GM12878 (cell line): ENCODE measurements around the gene SH2B3. TPM values are rescaled to one million over a fixed set of nuclear protein-coding genes. Genes with fewer than 3 reads are reported as not detected.

Experiments used
- BRCA1 ChIP-seq: IDR thresholded peaks from 2 replicates; pipeline ENCODE4 v1.6.1; 2011; ENCODE audit warnings: low read depth, low read length, improper control_type of control experiment
- ETV6 ChIP-seq, 2 experiments: fragments of 450-650 bp in 1 of 2; IDR thresholded peaks in 1 of 2; conservative IDR thresholded peaks in 1 of 2; 2 replicates each; pipeline ENCODE4 v1.6.1; 2014; ENCODE audit warnings: antibody characterized with exemption in 1 of 2, borderline replicate concordance in 1 of 2, low read depth in 1 of 2, mild to moderate bottlenecking in 1 of 2, moderate library complexity in 1 of 2
- FOXM1 ChIP-seq: IDR thresholded peaks from 2 replicates; pipeline ENCODE4 v1.6.1; 2012; ENCODE audit warnings: low read depth, mild to moderate bottlenecking, inconsistent platforms, low read length, moderate library complexity
- KDM1A ChIP-seq: fragments of 200-600 bp; sonication (generic); IDR thresholded peaks from 2 replicates; pipeline ENCODE4 v1.6.1; 2016; ENCODE audit warnings: borderline replicate concordance
- MTA2 ChIP-seq: fragments of 450-650 bp; IDR thresholded peaks from 2 replicates; pipeline ENCODE4 v1.6.1; 2016; ENCODE audit warnings: low read depth, mild to moderate bottlenecking, moderate library complexity
- NR2F1 ChIP-seq: fragments of 450-650 bp; conservative IDR thresholded peaks from 2 replicates; pipeline ENCODE4 v1.6.1; 2017; ENCODE audit warnings: mild to moderate bottlenecking
- POLR2A ChIP-seq: IDR thresholded peaks from 2 replicates; pipeline ENCODE4 v1.6.1; 2011; ENCODE audit warnings: low read depth, mild to moderate bottlenecking, low read length
- RAD21 ChIP-seq: IDR thresholded peaks from 2 replicates; pipeline ENCODE4 v1.6.1; 2011; ENCODE audit warnings: mild to moderate bottlenecking, low read depth, low read length, moderate library complexity; ENCODE audit not compliant: insufficient read depth
- RUNX3 ChIP-seq: IDR thresholded peaks from 2 replicates; pipeline ENCODE4 v1.6.1; 2012; ENCODE audit warnings: low read length, inconsistent platforms
- SMC3 ChIP-seq: IDR thresholded peaks from 2 replicates; pipeline ENCODE4 v1.6.1; 2011; ENCODE audit warnings: low read length, improper control_type of control experiment, borderline replicate concordance
- SP1 ChIP-seq: IDR thresholded peaks from one replicate; pipeline ENCODE4 v1.6.1; 2011; ENCODE audit warnings: low read depth, low read length
- STAT3 ChIP-seq: IDR thresholded peaks from 2 replicates; pipeline ENCODE4 v1.6.1; 2011; ENCODE audit warnings: low read depth, low read length, improper control_type of control experiment
- SUZ12 ChIP-seq: fragments of 200-600 bp; sonication (generic); IDR thresholded peaks from one replicate; pipeline ENCODE4 v1.6.1; 2018; ENCODE audit warnings: antibody characterized with exemption, mild to moderate bottlenecking; ENCODE audit not compliant: unreplicated experiment
- polyA plus RNA-seq, 11 experiments: library from polyadenylated mRNA; depleted of rRNA in 4 of 11; unstranded in 6 of 11; stranded (reverse) in 5 of 11; fragments of >200 nt; fragmentation: Nextera tagmentation in 4 of 11; fragmentation: Illumina TruSeq in 1 of 11; extraction: Ambion mirVana in 4 of 11; extraction: Trizol in 1 of 11; gene quantifications; 1 replicate in 1 of 11; 2 replicates in 10 of 11; pipeline versions ENCODE4 v1.2.1 to v1.2.3, GENCODE V29; 2011 to 2016; ENCODE audit warnings: inconsistent platforms in 2 of 11, missing spikeins in 2 of 11, low read depth in 1 of 11
- total RNA-seq, 4 experiments: library from RNA; depleted of rRNA in 3 of 4; stranded (reverse); fragments of >200 nt in 3 of 4; fragmentation: Illumina TruSeq in 1 of 4; extraction: Trizol in 1 of 4; gene quantifications; 2 replicates each; pipeline versions ENCODE4 v1.2.1 to v1.2.3, GENCODE V29; 2013 to 2021
- TF ChIP-seq, protein P1 (sequence below): fragments of 450-650 bp; IDR thresholded peaks from 2 replicates; pipeline ENCODE4 v1.6.1; 2017; ENCODE audit warnings: mild to moderate bottlenecking, moderate library complexity
- TF ChIP-seq, protein P2 (sequence below), 3 experiments: IDR thresholded peaks in 2 of 3; conservative IDR thresholded peaks in 1 of 3; 2 replicates each; pipeline ENCODE4 v1.5.1; 2011; ENCODE audit warnings: low read depth in 3 of 3, low read length in 3 of 3, mild to moderate bottlenecking in 3 of 3, control low read depth in 2 of 3, moderate library complexity in 2 of 3, inconsistent platforms in 1 of 3, mixed read lengths in 1 of 3; ENCODE audit not compliant: control insufficient read depth in 2 of 3, insufficient read depth in 1 of 3; ENCODE audit errors: extremely low read depth in 1 of 3

Gene SH2B3
- total and polyA plus RNA-seq, 10 of the 15 experiments (the other 5 are each of a cell fraction or from before 2014, with no cell fraction given) = 5.8 to 46.4 (median 23.3) TPM

DNA sequence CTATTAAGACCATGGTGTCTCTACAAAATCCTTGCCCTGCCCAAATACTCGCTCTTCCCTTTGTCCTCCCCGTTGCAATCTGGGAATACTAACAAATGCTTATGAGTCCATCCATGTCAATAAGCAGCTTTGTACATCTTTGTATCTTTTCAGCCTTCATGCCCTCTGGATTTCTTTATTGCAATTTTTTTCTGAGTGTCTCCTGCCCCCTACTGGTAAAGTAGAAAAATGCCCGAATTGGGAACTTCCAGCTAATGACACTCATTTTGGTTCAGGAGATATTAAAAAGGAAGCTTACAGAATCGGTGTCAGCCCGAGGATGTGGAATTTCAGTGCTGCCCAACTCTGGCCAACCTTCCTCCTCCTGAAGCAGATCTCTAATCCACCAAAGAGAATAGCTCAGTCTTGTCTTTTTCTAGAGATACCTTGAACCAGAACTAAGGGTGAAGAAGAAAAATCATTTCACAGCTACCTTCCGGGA lies 46.0 kb downstream of the SH2B3 start (continued):
- TF ChIP-seq FOXM1 (peak; percentile 57; the same call in 1 of the 2 replicates), NR2F1 (no peak), STAT3 (no peak), SP1 (no peak), RAD21 (peak; percentile 92), SMC3 (peak; percentile 82; the same call in 1 of the 2 replicates), RUNX3 (0 out of 2 replicates have a peak, but pooled peaks have one; percentile 15), POLR2A (0 out of 2 replicates have a peak, but pooled peaks have one; percentile 25), SUZ12 (no peak), KDM1A (no peak), MTA2 (no peak), ETV6 (conservative IDR thresholded peaks at IDR 0.05 in 1 of 2, IDR thresholded peaks at IDR 0.05 in 1 of 2; ENCODE audit: borderline replicate concordance in 1 of 2, low read depth in 1 of 2) (no peak), BRCA1 (no peak)
- TF ChIP-seq, protein P1, sequence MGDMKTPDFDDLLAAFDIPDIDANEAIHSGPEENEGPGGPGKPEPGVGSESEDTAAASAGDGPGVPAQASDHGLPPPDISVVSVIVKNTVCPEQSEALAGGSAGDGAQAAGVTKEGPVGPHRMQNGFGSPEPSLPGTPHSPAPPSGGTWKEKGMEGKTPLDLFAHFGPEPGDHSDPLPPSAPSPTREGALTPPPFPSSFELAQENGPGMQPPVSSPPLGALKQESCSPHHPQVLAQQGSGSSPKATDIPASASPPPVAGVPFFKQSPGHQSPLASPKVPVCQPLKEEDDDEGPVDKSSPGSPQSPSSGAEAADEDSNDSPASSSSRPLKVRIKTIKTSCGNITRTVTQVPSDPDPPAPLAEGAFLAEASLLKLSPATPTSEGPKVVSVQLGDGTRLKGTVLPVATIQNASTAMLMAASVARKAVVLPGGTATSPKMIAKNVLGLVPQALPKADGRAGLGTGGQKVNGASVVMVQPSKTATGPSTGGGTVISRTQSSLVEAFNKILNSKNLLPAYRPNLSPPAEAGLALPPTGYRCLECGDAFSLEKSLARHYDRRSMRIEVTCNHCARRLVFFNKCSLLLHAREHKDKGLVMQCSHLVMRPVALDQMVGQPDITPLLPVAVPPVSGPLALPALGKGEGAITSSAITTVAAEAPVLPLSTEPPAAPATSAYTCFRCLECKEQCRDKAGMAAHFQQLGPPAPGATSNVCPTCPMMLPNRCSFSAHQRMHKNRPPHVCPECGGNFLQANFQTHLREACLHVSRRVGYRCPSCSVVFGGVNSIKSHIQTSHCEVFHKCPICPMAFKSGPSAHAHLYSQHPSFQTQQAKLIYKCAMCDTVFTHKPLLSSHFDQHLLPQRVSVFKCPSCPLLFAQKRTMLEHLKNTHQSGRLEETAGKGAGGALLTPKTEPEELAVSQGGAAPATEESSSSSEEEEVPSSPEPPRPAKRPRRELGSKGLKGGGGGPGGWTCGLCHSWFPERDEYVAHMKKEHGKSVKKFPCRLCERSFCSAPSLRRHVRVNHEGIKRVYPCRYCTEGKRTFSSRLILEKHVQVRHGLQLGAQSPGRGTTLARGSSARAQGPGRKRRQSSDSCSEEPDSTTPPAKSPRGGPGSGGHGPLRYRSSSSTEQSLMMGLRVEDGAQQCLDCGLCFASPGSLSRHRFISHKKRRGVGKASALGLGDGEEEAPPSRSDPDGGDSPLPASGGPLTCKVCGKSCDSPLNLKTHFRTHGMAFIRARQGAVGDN = no peak
- TF ChIP-seq, protein P2, sequence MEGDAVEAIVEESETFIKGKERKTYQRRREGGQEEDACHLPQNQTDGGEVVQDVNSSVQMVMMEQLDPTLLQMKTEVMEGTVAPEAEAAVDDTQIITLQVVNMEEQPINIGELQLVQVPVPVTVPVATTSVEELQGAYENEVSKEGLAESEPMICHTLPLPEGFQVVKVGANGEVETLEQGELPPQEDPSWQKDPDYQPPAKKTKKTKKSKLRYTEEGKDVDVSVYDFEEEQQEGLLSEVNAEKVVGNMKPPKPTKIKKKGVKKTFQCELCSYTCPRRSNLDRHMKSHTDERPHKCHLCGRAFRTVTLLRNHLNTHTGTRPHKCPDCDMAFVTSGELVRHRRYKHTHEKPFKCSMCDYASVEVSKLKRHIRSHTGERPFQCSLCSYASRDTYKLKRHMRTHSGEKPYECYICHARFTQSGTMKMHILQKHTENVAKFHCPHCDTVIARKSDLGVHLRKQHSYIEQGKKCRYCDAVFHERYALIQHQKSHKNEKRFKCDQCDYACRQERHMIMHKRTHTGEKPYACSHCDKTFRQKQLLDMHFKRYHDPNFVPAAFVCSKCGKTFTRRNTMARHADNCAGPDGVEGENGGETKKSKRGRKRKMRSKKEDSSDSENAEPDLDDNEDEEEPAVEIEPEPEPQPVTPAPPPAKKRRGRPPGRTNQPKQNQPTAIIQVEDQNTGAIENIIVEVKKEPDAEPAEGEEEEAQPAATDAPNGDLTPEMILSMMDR (IDR thresholded peaks at IDR 0.05 in 2 of 3, conservative IDR thresholded peaks at IDR 0.05 in 1 of 3; ENCODE audit: control insufficient read depth in 2 of 3, extremely low read depth in 1 of 3, insufficient read depth in 1 of 3, low read depth in 3 of 3, low read length in 3 of 3) = peak; percentile 61 to 81 (median 73)
